NK-92 (cell line): ENCODE data around the gene KLK6.

Experiments used
- DNase-seq: peaks from one replicate; lab custom pipeline; 2025; ENCODE audit not compliant: unreplicated experiment; lab: John Stamatoyannopoulos, UW

KLK6 gene

GRCh38 chr19:50969413-50969760, at the start of gene KLK6:
Gene KLK6, minus strand, starts transcription at chr19:50969591. Its CDS starts 1,487 bp downstream, at chr19:50968104.
- no peak for DNase-seq

GRCh38 chr19:51018745-51019543, 49.6 kb upstream of the KLK6 start:
- no peak for DNase-seq

GRCh38 chr19:51016798-51017683, 47.6 kb upstream of the KLK6 start:
- DNase-seq, result no peak

- no peak for DNase-seq
Measured at GRCh38 chr19:51015691-51016267, 46.4 kb upstream of the KLK6 start.

- no peak for DNase-seq
Measured at GRCh38 chr19:51014242-51014641, 44.9 kb upstream of the KLK6 start.

GRCh38 chr19:51012661-51013190, 43.3 kb upstream of the KLK6 start:
- no peak for DNase-seq

GRCh38 chr19:51010066-51010795, 40.8 kb upstream of the KLK6 start:
- no peak for DNase-seq

- DNase-seq, result no peak
Measured at GRCh38 chr19:51009061-51009891, 39.9 kb upstream of the KLK6 start.

- DNase-seq, result no peak
Measured at GRCh38 chr19:51007488-51007887, 38.1 kb upstream of the KLK6 start.

- DNase-seq, result no peak
Measured at GRCh38 chr19:51006406-51006805, 37.0 kb upstream of the KLK6 start.

GRCh38 chr19:51005248-51005647, 35.9 kb upstream of the KLK6 start:
- DNase-seq, result no peak

GRCh38 chr19:51003316-51003715, 33.9 kb upstream of the KLK6 start:
- no peak for DNase-seq

GRCh38 chr19:51002542-51003311, 33.3 kb upstream of the KLK6 start:
- no peak for DNase-seq

- no peak for DNase-seq
Measured at GRCh38 chr19:51002089-51002532, 32.7 kb upstream of the KLK6 start.

GRCh38 chr19:51001515-51001914, 32.1 kb upstream of the KLK6 start, which contains the start of gene KLK8:
Gene KLK8, minus strand, starts transcription at chr19:51001604. Its CDS starts 437 bp downstream, at chr19:51001167.
- DNase-seq, result no peak

- no peak for DNase-seq
Measured at GRCh38 chr19:51000981-51001380, 31.6 kb upstream of the KLK6 start.

GRCh38 chr19:51000426-51000825, 31.0 kb upstream of the KLK6 start:
- DNase-seq, result no peak

- no peak for DNase-seq
Measured at GRCh38 chr19:50998686-50999085, 29.3 kb upstream of the KLK6 start.

GRCh38 chr19:50998061-50998460, 28.7 kb upstream of the KLK6 start:
- DNase-seq, result no peak
